Measurements from ENCODE around the gene PDE7B.

Gene PDE7B

DNA sequence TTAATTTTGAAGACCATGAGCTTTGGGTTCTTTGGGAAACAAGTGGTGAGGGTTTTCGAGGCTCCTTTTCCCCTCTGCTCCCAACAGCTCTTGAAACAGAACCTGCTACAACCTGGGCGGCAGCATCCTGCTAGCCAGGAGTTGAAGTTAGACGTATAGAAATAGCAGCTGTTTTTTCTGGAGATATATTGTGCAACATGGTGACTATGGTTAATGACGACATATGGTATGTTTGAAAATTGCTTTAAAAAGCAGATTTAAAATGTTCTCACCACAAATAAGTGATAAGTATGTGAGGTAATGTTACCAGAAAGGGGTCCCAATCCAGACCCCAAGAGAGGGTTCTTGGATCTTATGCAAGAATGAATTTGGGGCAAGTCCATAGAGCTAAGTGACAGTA, 138.9 kb downstream of the PDE7B start:
- no peak for DNase-seq (ENCODE audit: low read depth)

GRCh38 chr6:135990855-135991464, 139.5 kb downstream of the PDE7B start:
- no peak for DNase-seq (ENCODE audit: low read depth)

DNA sequence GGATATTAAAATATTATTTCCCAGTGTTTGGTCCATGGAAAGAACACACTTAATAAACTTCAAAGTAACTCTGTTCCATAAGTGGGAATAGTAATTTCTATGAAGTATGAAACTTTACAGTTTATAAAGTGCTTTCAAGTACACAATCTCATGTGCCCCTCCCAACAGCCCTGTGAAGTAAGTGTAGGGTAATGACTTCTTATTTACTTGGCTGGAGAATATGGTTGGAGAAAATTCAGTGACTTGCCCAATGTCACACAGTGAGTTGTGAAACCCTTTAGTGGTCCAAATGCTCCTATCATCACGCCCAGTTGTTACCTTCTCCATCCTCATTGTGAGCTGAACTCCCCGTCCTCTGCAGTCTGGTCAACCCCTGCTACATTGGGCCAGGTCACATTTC, 141.2 kb downstream of the PDE7B start:
- DNase-seq (ENCODE audit: low read depth): no peak

- no peak for DNase-seq (ENCODE audit: low read depth)
These were observed 141.9 kb downstream of the PDE7B start for GRCh38 chr6:135993361-135993760.

DNA sequence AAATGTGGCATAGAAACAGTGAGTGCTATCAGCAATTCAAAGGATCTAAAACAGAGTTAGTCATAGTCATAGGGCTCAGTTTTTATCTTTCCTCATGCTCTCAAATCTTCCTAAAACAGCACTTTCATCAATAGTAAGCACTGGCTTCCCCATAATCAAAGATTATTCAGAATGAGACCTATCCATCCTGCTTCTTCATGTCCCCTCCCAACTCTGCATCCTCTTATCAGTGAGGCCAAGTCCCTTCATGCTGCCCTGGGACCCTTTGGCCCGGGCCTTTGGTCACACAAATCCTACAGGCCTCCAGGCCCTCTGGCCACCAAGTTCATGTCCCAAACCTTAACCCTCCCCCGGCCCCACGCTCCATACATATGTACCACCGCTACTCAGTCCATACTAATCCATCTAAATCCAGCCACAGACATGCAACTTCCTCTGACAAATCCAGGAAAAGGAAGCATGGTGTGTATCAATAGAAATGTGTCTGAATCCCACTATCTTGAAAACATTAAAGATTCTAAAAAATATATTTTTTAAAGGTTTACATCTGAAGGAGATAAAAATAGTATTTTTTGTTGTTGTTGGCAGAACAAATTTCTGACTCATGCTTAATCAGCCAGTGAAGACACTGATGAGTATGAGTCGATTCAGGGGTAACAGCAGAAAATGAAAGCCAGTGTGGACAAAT, 143.5 kb downstream of the PDE7B start:
- DNase-seq (ENCODE audit: low read depth): no peak

- DNase-seq (ENCODE audit: low read depth): no peak
These were observed 144.0 kb downstream of the PDE7B start for GRCh38 chr6:135995545-135995898.

DNA sequence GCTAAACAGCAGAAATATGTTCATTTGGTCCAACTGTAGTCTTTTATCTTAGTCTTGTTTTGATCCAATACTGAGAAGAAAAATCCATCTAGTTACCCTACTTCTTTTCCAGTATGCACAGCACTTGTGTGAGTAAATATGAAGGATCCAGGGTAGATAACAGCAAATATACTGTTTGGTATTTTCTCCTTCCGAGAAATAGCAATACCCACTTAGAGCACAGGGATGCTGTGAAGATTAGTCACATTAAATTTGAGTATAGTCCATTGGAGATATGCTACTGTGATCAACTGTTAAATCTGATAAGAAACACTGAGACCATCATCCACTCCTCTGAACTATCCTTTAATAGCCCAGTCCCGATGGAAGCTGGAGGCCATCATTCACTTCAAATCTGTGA, 145.2 kb downstream of the PDE7B start:
- DNase-seq (ENCODE audit: low read depth): no peak

GRCh38 chr6:135999393-135999792, 147.9 kb downstream of the PDE7B start:
- no peak for DNase-seq (ENCODE audit: low read depth)

DNA sequence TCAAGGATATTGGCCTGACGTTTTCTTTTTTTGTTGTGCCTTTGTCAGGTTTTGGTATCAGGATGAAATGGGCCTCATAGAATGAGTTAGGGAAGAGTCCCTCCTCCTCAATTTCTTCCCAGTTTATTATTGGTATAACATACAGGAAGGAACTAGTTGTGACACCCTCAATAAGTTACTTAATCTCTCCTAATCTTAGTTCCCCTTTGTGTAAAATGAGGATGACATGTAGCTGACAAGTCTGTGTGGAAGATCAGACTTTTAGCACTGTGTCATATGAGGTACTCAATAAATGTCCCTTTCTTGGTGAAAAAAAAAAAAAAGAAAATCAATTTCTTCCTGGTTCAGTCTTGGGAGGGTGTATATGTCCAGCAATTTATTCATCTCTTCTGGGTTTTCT, 155.8 kb downstream of the PDE7B start:
- no peak for DNase-seq (ENCODE audit: low read depth)

DNA sequence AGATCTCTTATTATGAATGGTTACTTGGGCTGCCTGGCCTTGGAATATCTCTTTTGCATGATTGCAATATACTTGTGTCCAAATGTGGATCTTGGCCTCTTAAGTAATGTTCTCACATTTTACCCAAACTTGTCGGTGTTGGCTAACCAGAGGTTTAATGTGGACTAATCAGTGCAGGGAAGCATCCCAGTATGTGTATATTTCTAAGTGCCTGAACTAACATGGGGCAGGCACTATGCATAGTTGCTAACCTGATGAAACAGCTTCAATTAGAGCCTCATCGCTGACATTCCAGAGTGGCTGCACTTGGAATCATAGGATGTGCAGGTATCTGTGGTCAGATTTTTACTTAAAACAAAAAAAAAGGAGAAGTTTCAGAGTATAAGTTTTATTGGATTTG, 160.0 kb downstream of the PDE7B start:
- no peak for DNase-seq (ENCODE audit: low read depth)

- DNase-seq (ENCODE audit: low read depth): no peak
These were observed 160.8 kb downstream of the PDE7B start for GRCh38 chr6:136012198-136012887.

GRCh38 chr6:136012943-136013342, 161.4 kb downstream of the PDE7B start:
- no peak for DNase-seq (ENCODE audit: low read depth)

- peak; percentile 86 for DNase-seq (ENCODE audit: low read depth)
These were observed 163.2 kb downstream of the PDE7B start for GRCh38 chr6:136014454-136015437.

- DNase-seq (ENCODE audit: low read depth): no peak
These were observed 164.0 kb downstream of the PDE7B start for GRCh38 chr6:136015531-136015930.

GRCh38 chr6:136016228-136017225, 165.0 kb downstream of the PDE7B start:
- DNase-seq (ENCODE audit: low read depth): no peak

DNA sequence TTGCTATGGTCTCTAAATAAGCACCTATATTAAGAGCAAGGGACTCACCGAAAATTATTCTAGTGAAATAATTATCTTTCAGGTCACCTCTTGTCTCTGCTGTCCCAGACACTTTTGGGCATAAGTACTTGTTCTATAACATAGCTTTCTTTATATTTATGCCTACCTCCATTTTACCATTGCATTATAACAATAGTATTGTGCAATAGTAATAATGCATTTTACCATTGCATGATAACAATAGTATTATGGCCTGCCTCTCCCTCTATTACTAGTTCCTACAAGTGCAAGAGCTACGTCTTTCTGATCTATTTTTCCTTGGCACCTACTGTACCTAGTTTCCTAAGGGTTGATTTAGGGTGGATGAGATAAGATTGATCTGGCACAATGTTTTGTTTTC, 169.2 kb downstream of the PDE7B start:
- no peak for DNase-seq (ENCODE audit: low read depth)

DNA sequence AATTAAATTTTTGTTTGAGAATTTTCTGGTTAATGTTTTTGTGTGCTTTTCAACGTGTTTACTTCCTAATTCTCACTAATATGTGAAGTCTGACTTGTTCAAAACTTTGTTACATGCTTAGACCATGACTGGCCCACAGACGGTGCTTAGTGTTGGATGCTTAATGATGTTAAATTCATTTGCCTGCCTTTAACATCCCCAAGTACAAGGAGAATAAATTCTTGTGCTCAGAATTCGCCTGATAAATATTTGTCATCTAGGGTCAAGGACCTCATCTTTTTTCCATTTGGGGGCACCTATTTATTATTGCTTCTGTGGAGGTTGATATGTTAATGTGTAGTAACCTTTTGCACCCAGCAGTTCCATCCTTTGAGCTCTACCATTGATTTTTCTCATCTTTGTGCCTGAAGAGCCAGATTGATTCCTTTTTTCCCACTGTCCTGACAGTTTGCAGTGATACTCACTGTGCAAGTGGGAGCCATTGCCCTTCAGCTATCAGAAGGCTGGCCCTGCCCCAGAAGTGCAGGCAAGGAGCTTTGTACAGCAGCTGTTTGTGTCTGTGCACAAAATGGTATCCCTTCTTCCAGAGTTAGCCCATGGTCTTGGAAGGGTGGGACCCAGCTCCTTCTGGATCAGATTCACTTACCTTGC, 170.8 kb downstream of the PDE7B start:
- no peak for DNase-seq (ENCODE audit: low read depth)

- DNase-seq (ENCODE audit: low read depth): no peak
These were observed 173.2 kb downstream of the PDE7B start for GRCh38 chr6:136024711-136025110.

DNA sequence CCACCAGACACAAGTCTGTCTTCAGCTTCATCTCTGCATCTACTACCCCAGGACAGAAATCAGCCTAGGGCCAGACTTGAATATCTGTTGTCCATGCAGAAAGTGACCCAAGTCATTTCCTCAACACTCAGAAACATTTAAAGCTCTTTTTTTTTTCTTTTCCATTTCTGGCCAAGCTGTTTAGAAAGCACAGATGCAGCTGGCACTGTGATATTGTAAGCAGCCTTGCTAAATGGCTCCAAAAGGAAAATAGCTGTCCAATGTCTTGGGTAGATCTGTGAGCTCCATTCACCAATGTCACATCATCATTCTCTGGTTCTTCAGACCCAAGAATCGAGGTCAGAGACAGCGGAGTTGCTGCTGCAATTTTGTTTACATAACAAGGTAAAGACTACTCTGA, 174.2 kb downstream of the PDE7B start:
- no peak for DNase-seq (ENCODE audit: low read depth)

DNA sequence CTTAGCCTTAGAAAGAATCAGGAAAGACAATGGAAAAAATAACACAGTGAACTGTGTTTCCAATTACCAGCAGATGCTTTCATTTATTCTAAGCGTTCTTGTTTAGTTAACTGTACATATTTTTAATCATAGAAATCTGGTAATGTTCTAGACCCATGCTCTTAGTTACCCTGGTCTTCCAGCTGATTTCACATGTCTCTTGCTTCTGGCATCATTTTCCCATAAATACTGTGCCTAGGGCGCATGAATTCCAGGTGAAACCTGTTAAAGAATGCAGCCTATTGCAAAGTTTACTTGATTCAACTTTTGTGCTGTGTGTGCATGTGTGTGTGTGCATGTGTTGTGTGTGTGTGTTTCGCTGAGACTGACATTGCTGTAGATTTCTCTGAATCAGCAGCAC, 178.6 kb downstream of the PDE7B start:
- no peak for DNase-seq (ENCODE audit: low read depth)

- no peak for DNase-seq (ENCODE audit: low read depth)
These were observed 180.5 kb downstream of the PDE7B start for GRCh38 chr6:136031982-136032381.

Data from GM04504 (cell line).